K562 (cell line): Measurements from ENCODE around the gene ZNF385D.

ENCODE experiments used
- MAX ChIP-seq: sonication (generic); formaldehyde crosslinking; IDR thresholded peaks from 2 replicates; pipeline ENCODE4 v1.9.0; 2022; ENCODE audit warnings: mild to moderate bottlenecking, missing genetic modification reagents
- RNF2 ChIP-seq: sonication (generic); IDR thresholded peaks from 2 replicates; pipeline ENCODE4 v1.6.1; 2016

- no peak for TF ChIP-seq MAX (CRISPR knock-in tag)
- no peak for TF ChIP-seq RNF2
These were observed 16.3 kb downstream of the ZNF385D start for GRCh38 chr3:21734746-21735145.
